ENCODE results near the gene RPUSD4. TPM values are rescaled to one million over a fixed set of nuclear protein-coding genes. Genes with fewer than 3 reads are reported as not detected.

RPUSD4 gene
- total and polyA plus RNA-seq, 2 donors (not counting 1 experiment from before 2014, with no cell fraction given), result 24.5 to 50.4 TPM

- Mint-ChIP-seq H3K4me3 (no peak overlapping the region), H3K9me3 (ENCODE audit: insufficient read depth) (no peaks in the 10 kb centered on the region), H3K27me3 (no peaks in the 10 kb centered on the region), H3K4me1 (peaks cover 30% of the 10 kb centered on the region), H3K27ac (no peak overlapping the region)
- TF ChIP-seq CTCF (IDR thresholded peaks at IDR 0.05) (no peak), EZH2 (IDR thresholded peaks at IDR 0.05; ENCODE audit: borderline replicate concordance, insufficient read depth, low read depth, low read length, poor library complexity, severe bottlenecking) (no peak)
- Histone ChIP-seq H3K9ac (ENCODE audit: low read length) (no peak overlapping the region), H3K27ac (ENCODE audit: low read length in 2 of 2) (no peak overlapping the region), H4K20me1 (ENCODE audit: control insufficient read depth, insufficient read depth, low read length, poor library complexity, severe bottlenecking) (peaks cover 8% of the 10 kb centered on the region), H3K4me2 (replicated peaks; ENCODE audit: low read depth, low read length, poor library complexity, severe bottlenecking) (no peak overlapping the region), H3K27me3 (replicated peaks in 1 of 4; ENCODE audit: control extremely low read depth in 1 of 4, control insufficient read depth in 3 of 4, insufficient read depth in 4 of 4, low read length in 3 of 4) (no peaks in the 10 kb centered on the region), H3K79me2 (ENCODE audit: control insufficient read depth, insufficient read depth, low read length) (peaks cover 86% of the 10 kb centered on the region), H3K4me3 (ENCODE audit: control extremely low read depth in 1 of 5, extremely low read depth in 1 of 5, insufficient read depth in 1 of 5, low read depth in 2 of 5, low read length in 4 of 5) (no peak overlapping the region), H3K36me3 (replicated peaks in 1 of 2; ENCODE audit: control extremely low read depth in 1 of 2, control insufficient read depth in 1 of 2, extremely low read depth in 1 of 2, insufficient read depth in 2 of 2, low read length in 1 of 2) (peaks cover 0 to under 1% of the 10 kb centered on the region in 2 experiments), H3K4me1 (ENCODE audit: control insufficient read depth in 2 of 2, insufficient read depth in 2 of 2, low read length in 2 of 2) (peaks cover 22 to 24% of the 10 kb centered on the region in 2 donors), H3K9me3 (ENCODE audit: control extremely low read depth in 1 of 3, control insufficient read depth in 2 of 3, insufficient read depth in 1 of 3, low read length in 2 of 3) (no peaks in the 10 kb centered on the region), H2AFZ (ENCODE audit: insufficient read depth, low read depth, low read length, poor library complexity, severe bottlenecking) (no peak overlapping the region)
- POLR2A ChIA-PET, result no interaction called here
- no peak for DNase-seq
- WGBS (ENCODE audit: insufficient coverage), result 100% methylated on average over 2 of the region's 6 CpGs
- intact Hi-C loops (cut with micrococcal nuclease), result no loop called here
- CTCF ChIA-PET, result interaction anchor here (0.6 kb wide), 1 partner anchor 330 kb away, joined by 4 read pairs; no protein-coding TSS in a partner anchor
- ATAC-seq (ENCODE audit: low read depth), result no peak
Measured at GRCh38 chr11:126216526-126217305, 5.3 kb upstream of the RPUSD4 start.

- peaks cover 0 to 2% of the 10 kb centered on the region in 2 experiments for H3K36me3 ChIP-seq (replicated peaks in 1 of 2; ENCODE audit: control extremely low read depth in 1 of 2, control insufficient read depth in 1 of 2, extremely low read depth in 1 of 2, insufficient read depth in 2 of 2, low read length in 1 of 2)
- ChIA-PET POLR2A (interaction anchor here (0.6 to 0.7 kb wide), 2 partner anchors 54 to 256 kb away, joined by 4 to 5 read pairs; no protein-coding TSS in a partner anchor), CTCF (no interaction called here)
- Mint-ChIP-seq H3K4me1 (peaks cover 45% of the 10 kb centered on the region), H3K27ac (no peak overlapping the region), H3K4me3 (no peak overlapping the region), H3K9me3 (ENCODE audit: insufficient read depth) (no peaks in the 10 kb centered on the region), H3K27me3 (no peaks in the 10 kb centered on the region)
- no peak overlapping the region for H3K4me3 ChIP-seq (ENCODE audit: control extremely low read depth in 1 of 5, extremely low read depth in 1 of 5, insufficient read depth in 1 of 5, low read depth in 2 of 5, low read length in 4 of 5)
- no peak overlapping the region for H2AFZ ChIP-seq (ENCODE audit: insufficient read depth, low read depth, low read length, poor library complexity, severe bottlenecking)
- H3K9me3 ChIP-seq (ENCODE audit: control extremely low read depth in 1 of 3, control insufficient read depth in 2 of 3, insufficient read depth in 1 of 3, low read length in 2 of 3), result no peaks in the 10 kb centered on the region
- peaks cover 8% of the 10 kb centered on the region for H4K20me1 ChIP-seq (ENCODE audit: control insufficient read depth, insufficient read depth, low read length, poor library complexity, severe bottlenecking)
- peaks cover 29 to 30% of the 10 kb centered on the region in 2 donors for H3K4me1 ChIP-seq (ENCODE audit: control insufficient read depth in 2 of 2, insufficient read depth in 2 of 2, low read length in 2 of 2)
- WGBS (ENCODE audit: insufficient coverage), result 41% methylated on average over 4 of the region's 6 CpGs
- no peak for DNase-seq
- ATAC-seq (ENCODE audit: low read depth), result no peak
- H3K27me3 ChIP-seq (replicated peaks in 1 of 4; ENCODE audit: control extremely low read depth in 1 of 4, control insufficient read depth in 3 of 4, insufficient read depth in 4 of 4, low read length in 3 of 4), result no peaks in the 10 kb centered on the region
- peaks cover 89% of the 10 kb centered on the region for H3K79me2 ChIP-seq (ENCODE audit: control insufficient read depth, insufficient read depth, low read length)
- TF ChIP-seq EZH2 (IDR thresholded peaks at IDR 0.05; ENCODE audit: borderline replicate concordance, insufficient read depth, low read depth, low read length, poor library complexity, severe bottlenecking), result no peak
- TF ChIP-seq CTCF (IDR thresholded peaks at IDR 0.05), result no peak
- H3K9ac ChIP-seq (ENCODE audit: low read length), result no peak overlapping the region
- H3K27ac ChIP-seq (ENCODE audit: low read length in 2 of 2), result no peak overlapping the region
- intact Hi-C loops (cut with micrococcal nuclease), result no loop called here
- H3K4me2 ChIP-seq (replicated peaks; ENCODE audit: low read depth, low read length, poor library complexity, severe bottlenecking), result no peak overlapping the region
Measured at GRCh38 chr11:126214841-126215240, 3.4 kb upstream of the RPUSD4 start.

Data from B cell (primary cell).